HG02840 (cell line): ENCODE data around the gene UBR3.
"Not testable (repeated sequence)": the region's sequence is repeated elsewhere in the genome, so short reads cannot be mapped to it uniquely, and the experiment has no call there.

Experiments
- ATAC-seq: cut with Tn5 transposase; IDR thresholded peaks from one replicate; pipeline ENCODE4 v1.9.1; 2021; ENCODE audit warnings: mild to moderate bottlenecking, moderate library complexity, moderate number of reproducible peaks; ENCODE audit not compliant: unreplicated experiment, low FRiP score

The UBR3 gene

GRCh38 chr2:170087413-170087793 is 260.1 kb downstream of the UBR3 start:
- ATAC-seq: no peak

DNA sequence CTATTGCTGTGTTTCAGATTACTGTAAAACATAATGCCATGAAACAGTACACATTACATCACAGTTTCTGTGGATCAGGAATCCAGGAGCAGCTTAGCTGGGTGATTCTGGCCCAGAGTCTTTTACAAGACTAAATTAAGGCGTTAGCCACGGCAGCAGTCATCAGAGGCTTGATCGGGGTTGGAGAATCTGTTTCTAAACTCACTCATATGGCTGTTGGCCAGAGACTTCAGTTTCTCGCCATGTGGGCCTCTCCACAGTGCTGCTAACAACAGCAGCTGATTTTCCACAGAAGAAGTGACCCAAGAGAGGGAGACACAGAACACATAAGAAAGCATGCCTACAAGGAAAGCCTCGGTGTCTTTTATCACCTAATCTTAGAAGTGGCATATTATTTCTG is 261.5 kb downstream of the UBR3 start:
- no peak for ATAC-seq

GRCh38 chr2:170090229-170090628 is 263.0 kb downstream of the UBR3 start:
- no peak for ATAC-seq

DNA sequence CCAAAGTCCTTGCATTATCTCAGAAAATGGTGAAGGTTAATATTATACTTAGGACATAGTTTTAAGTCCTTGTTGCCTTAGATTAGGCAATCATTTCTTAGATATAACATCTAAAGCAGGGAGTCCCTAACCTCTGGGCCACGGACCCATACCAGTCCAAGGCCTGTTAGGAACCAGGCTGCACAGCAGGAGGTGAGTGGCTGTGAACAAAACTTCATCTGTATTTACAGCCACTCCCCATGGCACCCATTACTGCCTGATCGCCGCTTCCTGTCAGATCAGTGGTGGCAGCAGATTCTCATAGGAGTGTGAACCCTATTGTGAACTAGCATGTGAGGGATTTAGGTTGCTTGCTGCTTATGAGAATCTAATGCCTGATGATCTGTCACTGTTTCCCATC is 264.2 kb downstream of the UBR3 start:
- no peak for ATAC-seq

GRCh38 chr2:170092436-170093060 is 265.3 kb downstream of the UBR3 start:
- ATAC-seq: no peak

- ATAC-seq: no peak
Observed at GRCh38 chr2:170095380-170095779, 268.1 kb downstream of the UBR3 start.

- no peak for ATAC-seq
Observed at GRCh38 chr2:170098626-170099312, 271.5 kb downstream of the UBR3 start.

DNA sequence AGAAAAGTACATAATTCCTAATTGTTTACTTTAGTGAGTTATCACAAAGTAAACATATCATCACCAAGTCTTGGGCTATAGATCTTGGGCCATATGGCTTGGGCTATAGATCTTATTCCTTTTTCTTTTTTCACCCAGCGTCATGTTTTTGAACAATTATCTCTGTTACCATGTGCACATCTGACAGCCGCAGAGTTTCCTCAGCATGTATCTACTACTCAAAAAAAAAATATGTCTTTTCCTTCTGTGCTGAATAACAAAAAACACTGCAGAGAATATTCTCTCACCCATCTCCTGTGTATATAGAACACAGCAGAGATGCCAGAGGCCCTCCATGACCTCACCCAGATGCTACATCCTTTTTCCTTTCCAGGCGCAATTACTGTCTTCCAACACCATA is 274.5 kb downstream of the UBR3 start:
- no peak for ATAC-seq

DNA sequence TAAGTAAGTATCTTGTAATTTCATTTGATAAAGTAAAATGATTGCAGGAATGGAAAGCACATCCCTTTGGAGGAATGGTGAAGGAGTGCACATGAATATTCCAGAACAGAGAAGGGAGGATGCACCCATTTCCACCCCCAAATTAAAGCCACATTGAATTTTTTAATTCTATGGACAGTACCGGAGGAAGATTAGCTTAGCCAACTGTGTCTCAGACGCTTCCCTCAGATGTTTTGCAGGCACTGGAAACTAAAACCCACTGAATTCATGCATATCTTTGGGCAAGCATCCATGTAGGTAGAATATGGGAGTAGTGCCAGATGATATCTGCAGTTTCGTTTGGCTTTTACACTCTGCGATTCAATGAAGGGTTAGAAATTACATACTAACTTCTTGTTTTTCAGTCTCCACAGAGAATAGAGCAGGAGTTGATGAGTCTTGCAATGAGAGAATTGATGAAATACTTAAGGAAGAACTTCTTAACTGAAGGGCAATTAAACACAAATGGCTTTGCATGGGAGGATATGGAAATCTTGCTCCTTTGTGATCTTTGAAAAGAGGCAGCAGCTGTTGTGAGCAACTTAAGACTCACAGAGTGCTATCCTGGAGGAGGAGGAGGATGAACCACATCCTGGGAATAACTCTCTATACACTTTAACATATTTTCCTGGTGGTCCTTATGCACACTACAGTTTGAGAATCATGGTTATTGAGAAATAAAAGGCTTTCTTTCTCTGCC is 279.0 kb downstream of the UBR3 start:
- ATAC-seq: no peak

GRCh38 chr2:170113168-170113894 is 286.1 kb downstream of the UBR3 start:
- no peak for ATAC-seq

DNA sequence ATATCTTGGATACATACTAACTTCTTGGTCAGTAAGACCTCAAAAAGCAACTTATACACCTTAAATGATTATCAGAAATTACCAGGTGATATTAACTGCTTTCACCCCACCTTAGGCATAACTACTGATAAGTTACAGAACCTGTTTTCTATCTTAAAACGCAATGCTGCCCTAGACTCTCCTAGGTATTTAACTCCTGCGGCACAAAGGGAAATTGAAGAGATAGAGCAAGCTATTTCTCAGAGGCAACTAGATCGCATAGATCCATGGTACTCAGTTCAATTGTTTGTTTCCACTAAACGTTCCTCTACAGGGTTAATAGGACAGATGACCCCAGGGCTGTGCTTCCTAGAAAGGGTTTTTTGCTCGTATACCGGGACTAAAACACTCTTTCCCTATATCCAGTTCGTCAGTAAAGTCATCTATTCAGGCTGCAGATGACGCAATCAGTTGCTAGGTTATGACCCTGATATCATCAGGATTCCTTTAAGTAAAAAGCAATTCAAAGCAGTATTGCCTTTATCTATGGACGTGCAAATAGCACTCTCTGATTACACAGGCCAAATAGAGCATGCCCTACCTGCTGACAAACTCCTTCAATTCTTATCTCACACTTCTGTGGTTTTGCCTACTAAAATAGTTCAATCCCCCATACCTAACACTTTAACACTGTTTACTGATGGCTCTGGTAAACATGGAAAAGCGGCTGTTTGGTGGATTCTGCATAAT is 288.4 kb downstream of the UBR3 start:
- ATAC-seq: no peak

DNA sequence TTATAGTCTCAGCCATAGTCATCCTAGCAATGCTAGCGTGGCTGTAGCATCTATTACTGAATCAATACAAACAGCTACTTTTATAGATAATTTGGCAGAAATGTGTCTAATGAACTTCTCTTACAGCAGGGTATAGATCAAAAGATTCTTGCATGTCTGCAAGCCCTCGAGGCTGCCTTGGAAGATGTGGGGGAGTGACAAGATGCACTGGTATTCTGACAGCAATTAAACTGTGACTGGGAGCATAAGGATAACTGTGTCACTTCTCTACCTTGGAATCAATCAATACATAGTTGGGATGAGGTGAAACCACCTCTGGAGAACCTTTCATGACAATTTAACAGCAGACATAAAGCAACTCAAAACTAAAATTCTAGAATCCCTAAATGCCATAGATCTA is 291.4 kb downstream of the UBR3 start:
- no peak for ATAC-seq

DNA sequence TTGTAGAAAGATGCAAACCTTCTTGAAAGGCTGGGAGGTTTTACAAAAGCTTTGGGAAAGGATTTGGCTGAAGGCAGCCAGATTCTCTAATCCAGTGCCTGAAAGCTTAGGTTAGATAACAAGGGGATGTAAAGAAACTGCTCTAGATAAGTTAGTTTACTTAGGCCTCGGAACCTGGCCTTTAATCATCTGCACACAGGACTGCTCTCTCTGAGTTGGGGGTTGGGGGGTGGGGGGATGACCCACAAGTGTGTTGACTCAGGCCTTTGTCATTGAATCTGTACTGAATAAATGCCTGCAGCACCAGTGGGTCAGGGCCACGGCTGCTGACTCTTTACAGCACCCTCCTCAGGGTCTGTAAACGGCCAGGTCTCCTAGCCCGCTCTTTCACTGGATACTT is 292.1 kb downstream of the UBR3 start:
- ATAC-seq: not testable (repeated sequence)

- no peak for ATAC-seq
Observed at GRCh38 chr2:170121689-170122088, 294.4 kb downstream of the UBR3 start.

DNA sequence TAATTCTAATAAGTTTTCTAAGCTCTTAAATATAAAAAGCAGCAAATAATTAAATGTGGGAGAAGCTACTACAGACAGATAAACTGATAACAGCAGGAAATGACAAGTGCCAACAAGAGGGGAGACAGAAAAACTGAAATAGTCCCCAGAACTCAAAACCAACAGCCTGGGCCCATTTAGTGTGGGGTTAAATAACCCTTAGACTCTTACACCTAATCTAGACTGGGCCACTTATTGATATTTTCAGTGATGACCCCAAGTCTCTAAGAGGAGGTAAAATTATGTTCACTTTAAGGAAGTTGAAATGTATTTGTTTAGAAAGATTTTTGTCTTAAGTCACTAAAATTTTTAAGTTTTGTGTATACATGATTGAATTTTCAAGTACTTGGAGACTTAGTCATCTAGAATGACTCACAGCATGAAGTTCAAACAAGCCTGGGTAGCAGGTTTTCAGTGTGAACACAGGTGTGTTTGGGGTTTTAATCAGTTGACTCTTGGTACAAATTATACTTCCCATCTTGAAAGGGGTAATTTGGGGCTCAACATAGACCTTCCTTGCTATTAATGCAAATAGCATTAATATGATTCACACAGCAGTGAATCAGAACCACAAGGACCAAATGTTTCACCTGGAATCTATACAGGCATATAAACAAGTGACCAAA is 295.8 kb downstream of the UBR3 start:
- no peak for ATAC-seq

DNA sequence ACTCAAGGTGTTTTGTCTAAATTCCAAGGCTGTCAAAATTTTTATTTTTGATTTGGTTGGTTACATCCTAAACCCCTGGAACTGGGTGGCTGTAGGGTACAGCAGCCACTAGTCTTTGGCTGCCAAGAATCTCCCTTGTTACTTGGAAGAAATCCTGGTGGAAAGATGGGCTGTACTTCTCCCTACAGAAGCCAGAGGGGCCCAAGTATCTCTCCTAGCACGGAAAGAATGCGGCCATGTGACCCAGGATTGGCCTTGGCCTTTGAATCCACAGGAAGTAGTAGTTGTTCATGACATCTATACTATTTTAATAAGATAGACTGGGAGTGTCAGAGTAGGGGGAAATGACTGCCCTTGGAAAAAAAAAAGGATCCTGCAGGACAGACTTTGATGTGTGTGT is 296.3 kb downstream of the UBR3 start:
- ATAC-seq: no peak

GRCh38 chr2:170126138-170126728 is 299.0 kb downstream of the UBR3 start:
- ATAC-seq: not testable (repeated sequence)
